A673 (cell line): ENCODE data around the gene ABHD1.

Source experiments
- EZH2 ChIP-seq: fragments of 200-600 bp; sonication (generic); IDR thresholded peaks from 2 replicates; pipeline ENCODE4 v1.6.1; 2017; ENCODE audit warnings: borderline replicate concordance, low read depth, mild to moderate bottlenecking, mixed read lengths, antibody characterized with exemption, low read length; ENCODE audit not compliant: poor library complexity, severe bottlenecking
- TF ChIP-seq, protein P1 (sequence below): fragments of 300-800, 200-600 bp; sonication (generic); conservative IDR thresholded peaks from 2 replicates; pipeline ENCODE4 v1.5.1; 2017; ENCODE audit warnings: low read depth, mild to moderate bottlenecking, antibody characterized with exemption, low read length, moderate library complexity, mixed read lengths

DNA sequence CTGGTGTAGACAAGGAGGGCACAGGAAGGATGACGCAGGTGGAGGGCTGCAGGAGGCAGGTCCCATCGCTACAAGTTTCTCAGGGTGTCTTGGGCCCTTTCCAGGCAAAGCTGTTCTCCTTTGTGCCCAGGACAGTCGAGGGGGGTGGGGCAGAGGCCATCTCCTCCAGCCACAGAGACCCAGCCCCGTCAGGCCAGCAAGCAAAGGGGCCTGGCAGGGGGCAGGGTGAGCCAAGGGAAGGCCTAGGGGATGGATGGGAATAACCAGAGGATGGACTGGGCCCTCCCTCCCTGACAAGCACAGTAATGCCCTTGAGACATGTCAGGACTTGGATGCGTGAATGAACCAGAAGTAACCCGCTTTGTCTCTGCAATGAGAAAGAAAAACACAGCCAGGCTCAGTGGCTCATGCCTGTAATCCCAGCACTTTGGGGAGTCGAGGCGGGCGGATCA, 31.5 kb downstream of the ABHD1 start:
- no peak for TF ChIP-seq EZH2
- TF ChIP-seq, protein P1, sequence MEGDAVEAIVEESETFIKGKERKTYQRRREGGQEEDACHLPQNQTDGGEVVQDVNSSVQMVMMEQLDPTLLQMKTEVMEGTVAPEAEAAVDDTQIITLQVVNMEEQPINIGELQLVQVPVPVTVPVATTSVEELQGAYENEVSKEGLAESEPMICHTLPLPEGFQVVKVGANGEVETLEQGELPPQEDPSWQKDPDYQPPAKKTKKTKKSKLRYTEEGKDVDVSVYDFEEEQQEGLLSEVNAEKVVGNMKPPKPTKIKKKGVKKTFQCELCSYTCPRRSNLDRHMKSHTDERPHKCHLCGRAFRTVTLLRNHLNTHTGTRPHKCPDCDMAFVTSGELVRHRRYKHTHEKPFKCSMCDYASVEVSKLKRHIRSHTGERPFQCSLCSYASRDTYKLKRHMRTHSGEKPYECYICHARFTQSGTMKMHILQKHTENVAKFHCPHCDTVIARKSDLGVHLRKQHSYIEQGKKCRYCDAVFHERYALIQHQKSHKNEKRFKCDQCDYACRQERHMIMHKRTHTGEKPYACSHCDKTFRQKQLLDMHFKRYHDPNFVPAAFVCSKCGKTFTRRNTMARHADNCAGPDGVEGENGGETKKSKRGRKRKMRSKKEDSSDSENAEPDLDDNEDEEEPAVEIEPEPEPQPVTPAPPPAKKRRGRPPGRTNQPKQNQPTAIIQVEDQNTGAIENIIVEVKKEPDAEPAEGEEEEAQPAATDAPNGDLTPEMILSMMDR = no peak
